Heart left ventricle (tissue), 16 donors: Measurements from ENCODE around the gene TENM3. TPM values are rescaled to one million over a fixed set of nuclear protein-coding genes. Genes with fewer than 3 reads are reported as not detected.

Experiments
- ATAC-seq, 4 donors: fragments of 200-7000 bp; cut with Tn5 transposase; one replicate each; pipeline ENCODE4 v1.9.1; 2020 to 2022; ENCODE audit warnings: moderate library complexity in 4 of 4, mild to moderate bottlenecking in 3 of 4, moderate number of reproducible peaks in 1 of 4
- DNase-seq, 5 donors: peaks; one replicate each; pipeline ENCODE4 v3.0.0-alpha.2; 2020
- H3K27ac ChIP-seq, 12 donors: fragments of 200-600 bp; sonication (generic) in 4 of 12; one replicate each; pipeline versions ENCODE4 v1.5.0 to v1.8.0; 2016 to 2022; ENCODE audit warnings: mild to moderate bottlenecking in 2 of 12
- H3K27me3 ChIP-seq, 9 donors: fragments of 200-600 bp; sonication (generic) in 2 of 9; one replicate each; pipeline versions ENCODE4 v1.5.1 to v1.8.0; 2016 to 2022; ENCODE audit warnings: mild to moderate bottlenecking in 3 of 9
- H3K36me3 ChIP-seq, 9 donors: fragments of 200-600 bp; sonication (generic) in 2 of 9; one replicate each; pipeline versions ENCODE4 v1.5.0 to v1.8.0; 2018 to 2022; ENCODE audit warnings: mild to moderate bottlenecking in 2 of 9
- H3K4me1 ChIP-seq, 12 donors: fragments of 200-600 bp; sonication (generic) in 4 of 12; one replicate each; pipeline versions ENCODE4 v1.5.0 to v1.8.0; 2016 to 2022; ENCODE audit warnings: mild to moderate bottlenecking in 3 of 12
- H3K4me3 ChIP-seq, 12 donors: fragments of 200-600 bp; sonication (generic) in 4 of 12; one replicate each; pipeline versions ENCODE4 v1.5.0 to v1.8.0; 2017 to 2022; ENCODE audit warnings: mild to moderate bottlenecking in 9 of 12, moderate library complexity in 4 of 12
- H3K9me3 ChIP-seq, 12 donors: fragments of 200-600 bp; sonication (generic) in 4 of 12; one replicate each; pipeline versions ENCODE4 v1.5.0 to v1.8.0; 2016 to 2022; ENCODE audit warnings: mild to moderate bottlenecking in 1 of 12
- CTCF ChIP-seq, 12 donors: fragments of 200-600 bp; sonication (generic) in 4 of 12; IDR thresholded peaks; one replicate each; pipeline versions ENCODE4 v1.5.0 to v1.8.0; 2018 to 2022; ENCODE audit warnings: antibody characterized with exemption in 12 of 12, mild to moderate bottlenecking in 5 of 12
- POLR2A ChIP-seq, 2 donors: fragments of 450-650 bp; IDR thresholded peaks; one replicate each; pipeline ENCODE4 v1.6.1; 2017; ENCODE audit warnings: antibody characterized with exemption in 2 of 2, mild to moderate bottlenecking in 2 of 2, moderate library complexity in 2 of 2
- WGBS, 4 donors: extraction: QIAGEN DNeasy Blood & Tissue Kit in 2 of 4; methylation state at CpG; one replicate each; pipeline versions ENCODE4 v1.1.5 to v1.1.7; 2013 to 2018; 5-methylcytosine and 5-hydroxymethylcytosine counted together
- intact Hi-C, 10 donors: fragments of 100-400 bp; cut with DNase I; formaldehyde crosslinking; loops; one replicate each; pipeline versions ENCODE4 v1.11.1 to v1.14.2; 2022
- polyA plus RNA-seq, 2 donors: library from polyadenylated mRNA; stranded (reverse); fragments of 200-250 nt; gene quantifications; one replicate each; pipeline ENCODE4 v1.2.3, GENCODE V29; 2013
- total RNA-seq, 9 donors: library from RNA; depleted of rRNA in 2 of 9; stranded (reverse); fragments of >200 nt in 2 of 9; fragmentation: NEBNext Ultra II Directional in 3 of 9; extraction: Animal tissue kit (Norgen Biotek cat#: 25700) in 3 of 9; gene quantifications; one replicate each; pipeline versions ENCODE4 v1.1.0 to v1.2.4, GENCODE V29; 2016 to 2023
- donor health status: ischemic (EF 13 %, LVEDD 7.1; RV severe dilation, severe dysfunction).
- donor health status: healthy with polysubstance abuse.
- donor health status: DM: no; HTN: yes; CAD: no.
- donor health status: DM: no; HTN: no; CAD: no.
- donor health status: ischemic (EF 25% LVEDD 6.9; RV normal size, moderate dysfunction).
- donor health status: ischemic (EF 25% LVEDD 5.7; RV mildly dilated, moderate dysfunction).
- donor health status: healthy.
- donor health status: DM: yes; HTN: yes; CAD: no.
- donor health status: ischemic (EF 35%, LVEDD 5.7; RV mildly dilated, moderate dysfunction).
- donor health status: nonischemic (EF 11% LVEDD 7.7; RV severe dilation, severe dysfunction).
- donor health status: DM: yes; HTN: yes; CAD: no.
- donor health status: PGD.
- donor health status: ischemic (EF 29% LVEDD 5.4; RV normal size, mild dysfunction).
- donor health status: nonischemic (EF 23%, LVEDD 6.1; RV moderate dilation, normal function).

The TENM3 gene
- total and polyA plus RNA-seq, 11 donors = 0.19 to 10.3 (median 2.5) TPM

GRCh38 chr4:182653596-182653995 is 410.4 kb downstream of the TENM3 start:
- no peak overlapping the region for H3K4me3 ChIP-seq
- no peak for DNase-seq
- WGBS, 4 donors = 74 to 88% (median 84%) methylated on average over 3 of the region's 3 CpGs
- no peaks in the 10 kb centered on the region for H3K9me3 ChIP-seq
- intact Hi-C loops = no loop called here
- H3K4me1 ChIP-seq = no peaks in the 10 kb centered on the region
- TF ChIP-seq CTCF (IDR thresholded peaks at IDR 0.05) = no peak
- no peak for ATAC-seq
- H3K36me3 ChIP-seq = no peaks in the 10 kb centered on the region
- H3K27me3 ChIP-seq = no peaks in the 10 kb centered on the region
- H3K27ac ChIP-seq = no peak overlapping the region

- no peak for ATAC-seq
Observed at GRCh38 chr4:182655340-182655739, 412.1 kb downstream of the TENM3 start.

GRCh38 chr4:182662551-182662950 is 419.3 kb downstream of the TENM3 start:
- H3K4me3 ChIP-seq = no peak overlapping the region
- intact Hi-C loops = no loop called here
- TF ChIP-seq CTCF (IDR thresholded peaks at IDR 0.05) (no peak), POLR2A (IDR thresholded peaks at IDR 0.05) (no peak)
- H3K4me1 ChIP-seq = no peaks in the 10 kb centered on the region
- no peak overlapping the region for H3K27ac ChIP-seq
- peaks cover 0 to 16% (median 0%) of the 10 kb centered on the region in 12 donors for H3K9me3 ChIP-seq
- ATAC-seq (no peak), DNase-seq (no peak)
- no peaks in the 10 kb centered on the region for H3K36me3 ChIP-seq
- 58 to 74% (median 65%) methylated on average over 2 of the region's 2 CpGs for whole genome bisulfite sequencing, 4 donors
- no peaks in the 10 kb centered on the region for H3K27me3 ChIP-seq

More at GRCh38 chr4:182655340-182655739, 412.1 kb downstream of the TENM3 start:
- no peak overlapping the region for H3K4me3 ChIP-seq
- DNase-seq = no peak
- intact Hi-C loops = no loop called here
- WGBS, 4 donors = 86 to 91% (median 89%) methylated on average over 7 of the region's 7 CpGs
- TF ChIP-seq CTCF (IDR thresholded peaks at IDR 0.05) = no peak
- no peak for TF ChIP-seq POLR2A (IDR thresholded peaks at IDR 0.05)
- H3K27ac ChIP-seq = no peak overlapping the region
- H3K27me3 ChIP-seq = no peaks in the 10 kb centered on the region
- H3K9me3 ChIP-seq = no peaks in the 10 kb centered on the region
- H3K4me1 ChIP-seq = no peaks in the 10 kb centered on the region
- no peaks in the 10 kb centered on the region for H3K36me3 ChIP-seq

GRCh38 chr4:182671231-182671630 is 428.0 kb downstream of the TENM3 start:
- no peak overlapping the region for H3K27ac ChIP-seq
- H3K4me1 ChIP-seq = no peaks in the 10 kb centered on the region
- WGBS, 4 donors = 24 to 42% (median 29%) methylated on average over 3 of the region's 3 CpGs
- intact Hi-C loops = no loop called here
- no peak for TF ChIP-seq CTCF (IDR thresholded peaks at IDR 0.05)
- no peak for TF ChIP-seq POLR2A (IDR thresholded peaks at IDR 0.05)
- ATAC-seq (no peak), DNase-seq (no peak)
- H3K36me3 ChIP-seq = no peaks in the 10 kb centered on the region
- no peak overlapping the region for H3K4me3 ChIP-seq
- H3K27me3 ChIP-seq = no peaks in the 10 kb centered on the region
- no peaks in the 10 kb centered on the region for H3K9me3 ChIP-seq
